Upper lobe of left lung (tissue), 6 donors: Measurements from ENCODE around the gene SGMS1. TPM values are rescaled to one million over a fixed set of nuclear protein-coding genes. Genes with fewer than 3 reads are reported as not detected.
"Not testable (repeated sequence)": the region's sequence is repeated elsewhere in the genome, so short reads cannot be mapped to it uniquely, and the experiment has no call there.

Experiments
- ATAC-seq, 2 donors: fragments of 200-7000 bp; cut with Tn5 transposase; one replicate each; pipeline ENCODE4 v1.9.1; 2022; ENCODE audit warnings: mild to moderate bottlenecking in 2 of 2, moderate library complexity in 2 of 2; ENCODE audit not compliant: low FRiP score in 2 of 2
- DNase-seq, 2 donors: peaks; one replicate each; pipeline ENCODE4 v3.0.0-alpha.2; 2019 to 2020
- H3K27ac ChIP-seq, 4 donors: fragments of 200-600 bp; sonication (generic); one replicate each; pipeline ENCODE4 v1.5.1; 2016 to 2019
- H3K27me3 ChIP-seq, 4 donors: fragments of 200-600 bp; sonication (generic); one replicate each; pipeline ENCODE4 v1.5.1; 2017 to 2019
- H3K36me3 ChIP-seq, 4 donors: fragments of 200-600 bp; sonication (generic); one replicate each; pipeline ENCODE4 v1.5.1; 2016 to 2019
- H3K4me1 ChIP-seq, 4 donors: fragments of 200-600 bp; sonication (generic); one replicate each; pipeline ENCODE4 v1.5.1; 2018 to 2019
- H3K4me3 ChIP-seq, 4 donors: fragments of 200-600 bp; sonication (generic); one replicate each; pipeline ENCODE4 v1.5.1; 2017 to 2019; ENCODE audit warnings: mild to moderate bottlenecking in 2 of 4, moderate library complexity in 1 of 4
- H3K9me3 ChIP-seq, 4 donors: fragments of 200-600 bp; sonication (generic); one replicate each; pipeline ENCODE4 v1.5.1; 2018 to 2019
- CTCF ChIP-seq, 6 experiments: fragments of 450-650 bp in 4 of 6; fragments of 200-600 bp in 2 of 6; sonication (generic) in 2 of 6; IDR thresholded peaks; one replicate each; pipeline ENCODE4 v1.5.1; 2016 to 2019; ENCODE audit warnings: antibody characterized with exemption in 6 of 6
- EP300 ChIP-seq, 4 donors: sonication (generic); formaldehyde crosslinking; IDR thresholded peaks; one replicate each; pipeline ENCODE4 v1.5.1; 2017; ENCODE audit warnings: antibody characterized with exemption in 4 of 4, control low read depth in 2 of 4
- POLR2A ChIP-seq, 4 donors: fragments of 450-650 bp; IDR thresholded peaks; one replicate each; pipeline ENCODE4 v1.5.1; 2016 to 2017; ENCODE audit warnings: antibody characterized with exemption in 4 of 4, mild to moderate bottlenecking in 2 of 4
- POLR2AphosphoS5 ChIP-seq, 2 donors: sonication (generic); formaldehyde crosslinking; IDR thresholded peaks; one replicate each; pipeline ENCODE4 v1.5.1; 2017; ENCODE audit warnings: antibody characterized with exemption in 2 of 2
- WGBS, 2 donors: methylation state at CpG; one replicate each; pipeline ENCODE4 v1.1.5; 2017 to 2018; 5-methylcytosine and 5-hydroxymethylcytosine counted together
- total RNA-seq, 6 donors: library from RNA; depleted of rRNA in 4 of 6; stranded (reverse); fragments of >200 nt in 4 of 6; gene quantifications; one replicate each; pipeline versions ENCODE4 v1.1.0 to v1.2.1, GENCODE V29; 2016 to 2021
- donor health status: DM: no; HTN: no; CAD: no; lungs with moderate emphysema.
- donor health status: DM: no; HTN: yes; CAD: no; lungs with severe emphysema.

Gene SGMS1
- total RNA-seq, 6 donors from 2014 or later, result 66.7 to 230 (median 173) TPM

GRCh38 chr10:50552308-50552707 lies 71.4 kb downstream of the SGMS1 start:
- Histone ChIP-seq H3K27me3 (no peaks in the 10 kb centered on the region), H3K4me3 (no peak overlapping the region), H3K9me3 (no peaks in the 10 kb centered on the region), H3K27ac (peak overlapping the region in 2 of 4 donors; percentile 43 to 52), H3K36me3 (no peaks in the 10 kb centered on the region), H3K4me1 (peaks cover 13 to 35% (median 21%) of the 10 kb centered on the region in 4 donors)
- ATAC-seq (peak; percentile 49 to 79), DNase-seq (no peak)
- TF ChIP-seq CTCF (IDR thresholded peaks at IDR 0.05) (no peak), EP300 (IDR thresholded peaks at IDR 0.05) (peak in 1 of 4 donors; percentile 4), POLR2AphosphoS5 (IDR thresholded peaks at IDR 0.05) (peak in 1 of 2 donors; percentile 18), POLR2A (IDR thresholded peaks at IDR 0.05) (no peak)
- 59 to 81% methylated on average over 4 of the region's 4 CpGs for WGBS, 2 donors

DNA sequence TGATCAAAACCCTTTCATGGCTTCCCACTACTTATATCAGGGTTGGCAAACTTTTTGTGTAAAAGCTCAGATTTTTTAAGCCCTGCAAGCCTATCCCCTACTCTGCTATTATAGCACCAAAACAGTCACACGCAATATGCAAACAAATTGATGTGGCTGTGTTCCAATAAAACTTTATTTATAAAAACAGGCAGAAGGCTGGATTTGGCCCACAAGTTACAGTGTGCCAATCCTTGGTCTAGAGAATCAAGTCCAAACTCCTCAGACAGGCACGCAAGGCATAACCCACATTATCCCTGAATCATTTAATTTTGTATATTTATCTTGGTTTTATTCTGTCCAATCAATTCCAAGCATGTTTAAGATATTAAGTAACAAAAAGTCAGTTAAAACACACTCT lies 71.9 kb downstream of the SGMS1 start:
- no peaks in the 10 kb centered on the region for H3K27me3 ChIP-seq
- peak overlapping the region in 1 of 4 donors; percentile 43 for H3K27ac ChIP-seq
- TF ChIP-seq EP300 (IDR thresholded peaks at IDR 0.05) (no peak), POLR2AphosphoS5 (IDR thresholded peaks at IDR 0.05) (no peak), CTCF (IDR thresholded peaks at IDR 0.05) (no peak), POLR2A (IDR thresholded peaks at IDR 0.05) (no peak)
- no peak overlapping the region for H3K4me3 ChIP-seq
- DNase-seq, result no peak
- no peak for ATAC-seq
- WGBS, 2 donors, result 69 to 79% methylated on average over 2 of the region's 2 CpGs
- no peaks in the 10 kb centered on the region for H3K9me3 ChIP-seq
- H3K36me3 ChIP-seq, result no peaks in the 10 kb centered on the region
- peaks cover 13 to 35% (median 21%) of the 10 kb centered on the region in 4 donors for H3K4me1 ChIP-seq

DNA sequence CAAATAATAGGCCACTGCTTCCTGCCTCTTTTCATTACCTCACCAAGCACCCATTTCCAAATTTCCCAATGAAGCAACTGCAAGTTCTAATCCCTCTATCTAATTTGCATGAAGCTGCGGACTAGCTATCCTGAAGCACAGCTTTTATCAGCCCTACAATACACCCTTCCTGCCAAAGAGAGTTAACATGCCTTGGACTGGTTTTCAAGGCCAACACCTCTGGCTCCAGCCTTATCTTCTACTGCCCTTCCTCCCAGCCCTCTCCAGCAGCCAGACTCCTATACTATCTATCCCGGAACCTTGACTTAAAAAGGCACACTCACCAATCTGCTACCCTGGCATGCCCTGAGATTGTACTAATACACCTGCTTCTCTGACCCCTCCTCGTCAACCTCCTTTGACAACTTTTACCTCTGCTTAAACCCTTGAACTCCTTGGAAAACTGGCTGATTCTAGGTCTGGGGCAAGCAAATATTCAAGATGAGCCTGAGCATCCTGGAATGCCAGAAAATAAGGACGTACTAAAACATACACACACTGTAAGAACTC lies 73.4 kb downstream of the SGMS1 start:
- TF ChIP-seq EP300 (IDR thresholded peaks at IDR 0.05), result no peak
- no peak for TF ChIP-seq POLR2AphosphoS5 (IDR thresholded peaks at IDR 0.05)
- no peak for TF ChIP-seq CTCF (IDR thresholded peaks at IDR 0.05)
- no peak for TF ChIP-seq POLR2A (IDR thresholded peaks at IDR 0.05)
- Histone ChIP-seq H3K4me3 (no peak overlapping the region), H3K4me1 (peaks cover 13 to 30% (median 21%) of the 10 kb centered on the region in 4 donors), H3K27me3 (no peaks in the 10 kb centered on the region), H3K27ac (no peak overlapping the region), H3K36me3 (no peaks in the 10 kb centered on the region), H3K9me3 (no peaks in the 10 kb centered on the region)
- whole genome bisulfite sequencing, 2 donors, result 55 to 73% methylated on average over 4 of the region's 4 CpGs
- no peak for DNase-seq
- ATAC-seq, result no peak

DNA sequence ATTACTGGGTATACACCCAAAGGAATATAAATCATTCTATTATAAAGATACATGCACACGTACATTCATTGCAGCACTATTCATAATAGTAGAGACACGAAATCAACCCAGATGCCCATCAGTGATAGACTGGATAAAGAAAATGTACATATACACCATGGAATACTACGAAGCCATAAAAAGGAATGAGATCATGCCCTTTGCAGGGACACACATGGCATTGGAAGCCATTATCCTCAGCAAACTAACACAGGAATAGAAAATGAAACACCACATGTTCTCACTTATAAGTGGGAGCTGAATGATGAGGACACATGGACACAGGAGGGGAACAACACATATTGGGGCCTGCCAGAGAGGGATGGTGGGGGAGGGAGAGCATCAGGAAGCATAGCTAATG lies 74.6 kb downstream of the SGMS1 start:
- H3K4me3 ChIP-seq, H3K36me3 ChIP-seq, ATAC-seq, H3K27ac ChIP-seq, DNase-seq, H3K27me3 ChIP-seq, H3K9me3 ChIP-seq: not testable (repeated sequence)
- H3K4me1 ChIP-seq, result peaks cover 13 to 30% (median 18%) of the 10 kb centered on the region in 4 donors
- 93 to 96% methylated on average over 3 of the region's 3 CpGs for WGBS, 2 donors

DNA sequence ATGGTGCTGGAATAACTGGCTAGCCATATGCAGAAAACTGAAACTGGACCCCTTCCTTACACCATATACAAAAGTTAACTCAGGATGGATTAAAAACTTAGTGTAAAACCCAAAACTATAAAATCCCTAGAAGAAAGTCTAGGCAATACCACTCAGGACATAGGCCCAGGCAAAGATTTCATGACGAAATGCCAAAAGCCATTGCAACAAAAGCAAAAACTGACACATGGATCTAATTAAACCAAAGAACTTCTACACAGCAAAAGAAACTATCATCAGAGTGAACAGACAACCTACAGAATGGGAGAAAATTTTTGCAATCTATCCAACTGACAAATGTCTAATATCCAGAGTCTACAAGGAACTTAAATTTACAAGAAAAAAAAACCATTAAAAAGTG lies 75.3 kb downstream of the SGMS1 start:
- DNase-seq, H3K36me3 ChIP-seq, H3K27me3 ChIP-seq, H3K4me3 ChIP-seq, ATAC-seq, H3K9me3 ChIP-seq, H3K27ac ChIP-seq: not testable (repeated sequence)
- peaks cover 13 to 31% (median 18%) of the 10 kb centered on the region in 4 donors for H3K4me1 ChIP-seq
- 94 to 96% methylated on average over 1 of the region's 1 CpG for WGBS, 2 donors

GRCh38 chr10:50546287-50546686 lies 77.5 kb downstream of the SGMS1 start:
- H3K4me3 ChIP-seq, H3K27me3 ChIP-seq, ATAC-seq, H3K9me3 ChIP-seq, DNase-seq, H3K36me3 ChIP-seq, H3K27ac ChIP-seq: not testable (repeated sequence)
- 93 to 100% methylated on average over 1 of the region's 1 CpG for WGBS, 2 donors
- H3K4me1 ChIP-seq, result peaks cover 0 to 15% (median 8%) of the 10 kb centered on the region in 4 donors
